ENCODE data around the gene MIX23.
"Not testable (repeated sequence)": the region's sequence is repeated elsewhere in the genome, so short reads cannot be mapped to it uniquely, and the experiment has no call there.

MIX23 gene

DNA sequence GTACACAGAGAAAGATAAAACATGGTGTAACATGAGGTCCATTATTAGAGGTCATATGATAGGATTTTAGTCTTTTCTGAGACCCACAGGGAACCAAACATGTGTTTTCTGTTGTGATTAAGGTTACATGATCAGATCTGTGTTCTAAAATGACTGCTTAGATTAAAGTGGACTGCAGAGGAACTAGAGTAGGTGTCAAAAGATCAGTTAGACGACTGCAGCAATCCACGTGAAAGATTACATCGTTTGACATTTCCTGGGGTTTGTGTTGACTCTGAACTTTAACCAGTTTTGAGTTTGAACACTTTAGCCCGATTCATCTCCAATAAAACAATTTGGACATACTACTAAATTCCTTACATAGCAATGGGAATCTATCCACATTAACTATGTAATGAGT is 5.1 kb downstream of the MIX23 start:
- Histone ChIP-seq H3K27ac (ENCODE audit: poor library complexity, severe bottlenecking) (no peak overlapping the region), H3K9me3 (ENCODE audit: severe bottlenecking) (no peaks in the 10 kb centered on the region), H3K4me3 (ENCODE audit: severe bottlenecking) (no peak overlapping the region), H3K4me1 (ENCODE audit: insufficient read depth, poor library complexity, severe bottlenecking) (peaks cover 3% of the 10 kb centered on the region), H3K36me3 (ENCODE audit: low read depth) (peaks cover 36% of the 10 kb centered on the region), H3K27me3 (ENCODE audit: insufficient read depth, poor library complexity, severe bottlenecking) (no peaks in the 10 kb centered on the region)
- no peak for TF ChIP-seq CTCF (IDR thresholded peaks at IDR 0.05; ENCODE audit: poor library complexity, severe bottlenecking)
- ATAC-seq (ENCODE audit: low read depth) (no peak), DNase-seq (ENCODE audit: low spot score) (no peak)

DNA sequence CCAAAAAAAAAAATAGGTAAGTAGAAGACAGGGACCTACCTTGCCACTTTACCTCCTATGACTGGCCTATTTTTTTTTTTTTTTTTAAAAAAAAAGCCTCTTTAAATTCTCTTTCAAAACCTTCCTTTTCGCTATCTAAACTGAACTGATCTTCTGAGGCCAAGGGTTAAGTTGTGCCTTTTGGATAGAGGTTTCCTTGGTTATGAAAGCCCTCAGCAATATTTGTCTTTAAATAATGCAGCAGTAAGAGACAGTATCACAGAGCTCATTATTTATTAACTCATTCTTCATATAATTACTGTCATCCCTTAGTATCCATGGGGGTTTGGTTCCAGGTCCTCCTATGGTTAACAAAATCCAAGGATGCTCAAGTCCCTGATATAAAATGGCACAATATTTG is 9.0 kb downstream of the MIX23 start:
- Histone ChIP-seq H3K36me3 (ENCODE audit: low read depth) (peaks cover 56% of the 10 kb centered on the region), H3K9me3 (ENCODE audit: severe bottlenecking) (no peaks in the 10 kb centered on the region), H3K27ac (ENCODE audit: poor library complexity, severe bottlenecking) (no peak overlapping the region), H3K4me3 (ENCODE audit: severe bottlenecking) (no peak overlapping the region), H3K27me3 (ENCODE audit: insufficient read depth, poor library complexity, severe bottlenecking) (no peaks in the 10 kb centered on the region), H3K4me1 (ENCODE audit: insufficient read depth, poor library complexity, severe bottlenecking) (no peaks in the 10 kb centered on the region)
- DNase-seq (ENCODE audit: low spot score) (no peak), ATAC-seq (ENCODE audit: low read depth) (no peak)
- TF ChIP-seq CTCF (IDR thresholded peaks at IDR 0.05; ENCODE audit: poor library complexity, severe bottlenecking), result no peak

DNA sequence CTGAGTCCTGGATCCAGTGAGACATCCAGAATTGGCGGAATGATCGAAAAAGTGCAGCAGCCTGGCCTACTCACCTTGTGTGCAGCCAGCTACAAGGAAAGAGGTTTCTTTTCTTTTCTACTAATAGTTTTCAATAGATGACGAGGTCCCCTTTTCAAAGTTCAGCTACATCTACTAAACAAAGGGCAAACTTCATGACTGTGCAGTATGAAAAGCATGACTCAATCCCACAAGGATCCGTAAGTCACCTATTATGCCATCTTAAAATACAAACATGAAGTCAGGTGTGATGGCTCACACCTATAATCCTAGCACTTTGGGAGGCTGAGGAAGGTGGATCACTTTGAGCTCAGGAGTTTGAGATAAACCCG is 16.7 kb downstream of the MIX23 start:
- no peak overlapping the region for H3K27ac ChIP-seq (ENCODE audit: poor library complexity, severe bottlenecking)
- no peaks in the 10 kb centered on the region for H3K9me3 ChIP-seq (ENCODE audit: severe bottlenecking)
- DNase-seq (ENCODE audit: low spot score), result no peak
- peaks cover 9% of the 10 kb centered on the region for H3K4me1 ChIP-seq (ENCODE audit: insufficient read depth, poor library complexity, severe bottlenecking)
- H3K4me3 ChIP-seq (ENCODE audit: severe bottlenecking), result no peak overlapping the region
- peak; percentile 53; the same call in 2 of the 3 replicates for ATAC-seq (ENCODE audit: low read depth)
- TF ChIP-seq CTCF (IDR thresholded peaks at IDR 0.05; ENCODE audit: poor library complexity, severe bottlenecking), result no peak
- H3K36me3 ChIP-seq (ENCODE audit: low read depth), result peaks cover 93% of the 10 kb centered on the region
- no peaks in the 10 kb centered on the region for H3K27me3 ChIP-seq (ENCODE audit: insufficient read depth, poor library complexity, severe bottlenecking)

DNA sequence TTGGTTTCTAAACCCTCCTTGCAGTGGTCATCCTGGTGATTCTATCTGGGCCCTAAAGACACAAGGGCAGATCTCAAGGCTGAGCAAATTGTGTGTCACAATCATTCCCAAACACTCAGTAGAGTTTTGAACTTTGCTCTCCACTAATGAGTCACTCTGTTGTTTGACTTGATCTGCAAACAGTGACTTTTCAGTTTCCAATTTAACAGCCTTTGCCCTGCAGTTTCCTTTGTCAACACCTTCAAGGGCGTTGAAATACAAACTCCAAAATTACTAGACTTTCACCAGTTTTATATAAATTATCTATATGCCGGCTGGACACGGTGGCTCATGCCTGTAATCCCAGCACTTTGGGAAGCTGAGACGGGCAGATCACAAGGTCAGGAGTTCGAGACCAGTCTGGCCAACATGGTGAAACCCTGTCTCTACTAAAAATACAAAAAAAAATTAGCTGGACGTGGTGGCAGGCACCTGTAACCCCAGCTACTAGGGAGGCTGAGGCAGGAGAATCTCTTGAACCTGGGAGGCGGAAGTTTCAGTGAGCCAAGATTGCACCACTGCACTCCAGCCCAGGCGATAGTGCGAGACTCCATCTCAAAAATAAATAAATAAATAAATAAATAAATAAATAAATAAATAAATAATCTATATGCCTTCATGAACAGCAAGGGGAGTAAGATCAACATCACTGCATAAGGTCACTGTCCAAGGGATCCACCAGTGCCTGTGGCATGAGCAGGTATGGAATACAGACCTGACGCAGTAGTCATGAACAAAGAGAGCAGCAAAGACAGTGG is 17.3 kb downstream of the MIX23 start:
- not testable (repeated sequence) for H3K4me3 ChIP-seq (ENCODE audit: severe bottlenecking); H3K9me3 ChIP-seq (ENCODE audit: severe bottlenecking); H3K27me3 ChIP-seq (ENCODE audit: insufficient read depth, poor library complexity, severe bottlenecking); H3K27ac ChIP-seq (ENCODE audit: poor library complexity, severe bottlenecking); DNase-seq (ENCODE audit: low spot score); H3K4me1 ChIP-seq (ENCODE audit: insufficient read depth, poor library complexity, severe bottlenecking)
- peaks cover 92% of the 10 kb centered on the region for H3K36me3 ChIP-seq (ENCODE audit: low read depth)
- ATAC-seq (ENCODE audit: low read depth), result peak; percentile 79

GRCh38 chr3:122365073-122365472 is 18.0 kb downstream of the MIX23 start:
- H3K36me3 ChIP-seq (ENCODE audit: low read depth), result peaks cover 92% of the 10 kb centered on the region
- H3K4me1 ChIP-seq (ENCODE audit: insufficient read depth, poor library complexity, severe bottlenecking), result peaks cover 9% of the 10 kb centered on the region
- TF ChIP-seq CTCF (IDR thresholded peaks at IDR 0.05; ENCODE audit: poor library complexity, severe bottlenecking), result no peak
- H3K27me3 ChIP-seq (ENCODE audit: insufficient read depth, poor library complexity, severe bottlenecking), result no peaks in the 10 kb centered on the region
- no peaks in the 10 kb centered on the region for H3K9me3 ChIP-seq (ENCODE audit: severe bottlenecking)
- no peak overlapping the region for H3K4me3 ChIP-seq (ENCODE audit: severe bottlenecking)
- DNase-seq (ENCODE audit: low spot score) (no peak), ATAC-seq (ENCODE audit: low read depth) (no peak)
- H3K27ac ChIP-seq (ENCODE audit: poor library complexity, severe bottlenecking), result no peak overlapping the region
